Iris pigment epithelial cell (primary cell): ENCODE measurements around the gene SEMA3D.

Experiments used
- DNase-seq: peaks from one replicate; pipeline ENCODE4 v3.0.0-alpha.2; 2011; ENCODE audit warnings: low read depth

SEMA3D gene

GRCh38 chr7:85078181-85078580 lies 108.7 kb downstream of the SEMA3D start:
- no peak for DNase-seq

GRCh38 chr7:85075864-85076263 lies 111.0 kb downstream of the SEMA3D start:
- no peak for DNase-seq

GRCh38 chr7:85074992-85075391 lies 111.9 kb downstream of the SEMA3D start:
- no peak for DNase-seq

- peak; percentile 32 for DNase-seq
Measured at GRCh38 chr7:85074016-85074415, 112.8 kb downstream of the SEMA3D start.

- DNase-seq, result peak; percentile 82
Measured at GRCh38 chr7:85070967-85071628, 115.8 kb downstream of the SEMA3D start.

- peak; percentile 87 for DNase-seq
Measured at GRCh38 chr7:85068799-85069198, 118.1 kb downstream of the SEMA3D start.

GRCh38 chr7:85067371-85067770 lies 119.5 kb downstream of the SEMA3D start:
- DNase-seq, result no peak

- DNase-seq, result peak; percentile 18
Measured at GRCh38 chr7:85065888-85066485, 120.9 kb downstream of the SEMA3D start.

GRCh38 chr7:85065306-85065705 lies 121.5 kb downstream of the SEMA3D start:
- peak; percentile 10 for DNase-seq

GRCh38 chr7:85062651-85063050 lies 124.2 kb downstream of the SEMA3D start:
- no peak for DNase-seq

GRCh38 chr7:85061456-85061855 lies 125.4 kb downstream of the SEMA3D start:
- no peak for DNase-seq

GRCh38 chr7:85060696-85061095 lies 126.2 kb downstream of the SEMA3D start:
- no peak for DNase-seq

- no peak for DNase-seq
Measured at GRCh38 chr7:85055906-85056305, 130.9 kb downstream of the SEMA3D start.

GRCh38 chr7:85055196-85055595 lies 131.7 kb downstream of the SEMA3D start:
- DNase-seq, result no peak

- no peak for DNase-seq
Measured at GRCh38 chr7:85054306-85054705, 132.6 kb downstream of the SEMA3D start.

GRCh38 chr7:85052894-85053293 lies 134.0 kb downstream of the SEMA3D start:
- no peak for DNase-seq

- DNase-seq, result no peak
Measured at GRCh38 chr7:85052056-85052737, 134.7 kb downstream of the SEMA3D start.

GRCh38 chr7:85046534-85046933 lies 140.3 kb downstream of the SEMA3D start:
- DNase-seq, result no peak

- DNase-seq, result peak; percentile 66
Measured at GRCh38 chr7:85041605-85042216, 145.1 kb downstream of the SEMA3D start.

GRCh38 chr7:85039196-85039923 lies 147.5 kb downstream of the SEMA3D start:
- DNase-seq, result no peak

- DNase-seq, result no peak
Measured at GRCh38 chr7:85038466-85038865, 148.4 kb downstream of the SEMA3D start.

GRCh38 chr7:85033263-85033662 lies 153.6 kb downstream of the SEMA3D start:
- DNase-seq, result no peak
